ENCODE measurements around the gene HSPB6.
A peak's percentile ranks its signal among the peaks of the same experiment; 100 is the strongest.

HSPB6 gene

GRCh38 chr19:35757749-35758608 is 1.1 kb upstream of the HSPB6 start, which contains the start of gene PROSER3:
TSS of gene PROSER3 (plus strand) at chr19:35758176. CDS start at chr19:35758216, 40 bp downstream.
- no peak for TF ChIP-seq EZH2 (IDR thresholded peaks at IDR 0.05; ENCODE audit: borderline replicate concordance, low read depth, low read length, severe bottlenecking)
- TF ChIP-seq CTCF (IDR thresholded peaks at IDR 0.05; ENCODE audit: borderline replicate concordance, extremely low read depth, low read length, poor library complexity, severe bottlenecking): peak; percentile 3
- Histone ChIP-seq H3K4me1 (ENCODE audit: insufficient read depth, low read length) (peaks cover 26% of the 10 kb centered on the region), H3K27me3 (ENCODE audit: insufficient read depth, low read length, poor library complexity) (no peaks in the 10 kb centered on the region), H3K79me2 (ENCODE audit: insufficient read depth, low read length) (peaks cover 30% of the 10 kb centered on the region), H3K9ac (ENCODE audit: low read depth, low read length) (peak within 1 kb of the TSS; percentile 97), H4K20me1 (ENCODE audit: insufficient read depth, low read length) (peaks cover 22% of the 10 kb centered on the region), H3K36me3 (ENCODE audit: insufficient read depth, low read length) (peaks cover 47% of the 10 kb centered on the region), H2AFZ (ENCODE audit: low read depth, low read length) (peak within 1 kb of the TSS; percentile 98), H3K27ac (ENCODE audit: low read length) (peak within 1 kb of the TSS; percentile 99), H3K9me3 (ENCODE audit: insufficient read depth, low read length, severe bottlenecking) (no peaks in the 10 kb centered on the region), H3K4me3 (ENCODE audit: low read depth in 1 of 2, low read length in 2 of 2) (peak within 1 kb of the TSS; percentile 91 to 95), H3K4me2 (ENCODE audit: insufficient read depth, low read length) (peak within 1 kb of the TSS; percentile 78)
- peak; percentile 100 for DNase-seq
- peak; percentile 97 for ATAC-seq (ENCODE audit: insufficient read depth, low read depth)

GRCh38 chr19:35757231-35757748 is 461 bp upstream of the HSPB6 start:
- H2AFZ ChIP-seq (ENCODE audit: low read depth, low read length): peak overlapping the region; percentile 62
- ATAC-seq (ENCODE audit: insufficient read depth, low read depth): peak; percentile 3; the same call in 2 of the 3 replicates
- H3K9me3 ChIP-seq (ENCODE audit: insufficient read depth, low read length, severe bottlenecking): no peaks in the 10 kb centered on the region
- H3K4me1 ChIP-seq (ENCODE audit: insufficient read depth, low read length): peaks cover 26% of the 10 kb centered on the region
- no peak for DNase-seq
- peaks cover 22% of the 10 kb centered on the region for H4K20me1 ChIP-seq (ENCODE audit: insufficient read depth, low read length)
- peaks cover 30% of the 10 kb centered on the region for H3K79me2 ChIP-seq (ENCODE audit: insufficient read depth, low read length)
- peak overlapping the region; percentile 72 for H3K9ac ChIP-seq (ENCODE audit: low read depth, low read length)
- TF ChIP-seq CTCF (IDR thresholded peaks at IDR 0.05; ENCODE audit: borderline replicate concordance, extremely low read depth, low read length, poor library complexity, severe bottlenecking): no peak
- TF ChIP-seq EZH2 (IDR thresholded peaks at IDR 0.05; ENCODE audit: borderline replicate concordance, low read depth, low read length, severe bottlenecking): no peak
- peak overlapping the region; percentile 30 to 61 for H3K4me3 ChIP-seq (ENCODE audit: low read depth in 1 of 2, low read length in 2 of 2)
- H3K27me3 ChIP-seq (ENCODE audit: insufficient read depth, low read length, poor library complexity): no peaks in the 10 kb centered on the region
- peaks cover 53% of the 10 kb centered on the region for H3K36me3 ChIP-seq (ENCODE audit: insufficient read depth, low read length)
- peak overlapping the region; percentile 88 for H3K27ac ChIP-seq (ENCODE audit: low read length)
- H3K4me2 ChIP-seq (ENCODE audit: insufficient read depth, low read length): peak overlapping the region; percentile 70

- Histone ChIP-seq H3K9me3 (ENCODE audit: insufficient read depth, low read length, severe bottlenecking) (no peaks in the 10 kb centered on the region), H3K79me2 (ENCODE audit: insufficient read depth, low read length) (peaks cover 26% of the 10 kb centered on the region), H2AFZ (ENCODE audit: low read depth, low read length) (no peak overlapping the region), H3K9ac (ENCODE audit: low read depth, low read length) (no peak overlapping the region), H3K27me3 (ENCODE audit: insufficient read depth, low read length, poor library complexity) (no peaks in the 10 kb centered on the region), H3K4me1 (ENCODE audit: insufficient read depth, low read length) (peaks cover 26% of the 10 kb centered on the region), H3K4me3 (ENCODE audit: low read depth in 1 of 2, low read length in 2 of 2) (no peak overlapping the region), H3K36me3 (ENCODE audit: insufficient read depth, low read length) (peaks cover 42% of the 10 kb centered on the region), H3K27ac (ENCODE audit: low read length) (no peak overlapping the region), H3K4me2 (ENCODE audit: insufficient read depth, low read length) (no peak overlapping the region), H4K20me1 (ENCODE audit: insufficient read depth, low read length) (peaks cover 16% of the 10 kb centered on the region)
- no peak for TF ChIP-seq CTCF (IDR thresholded peaks at IDR 0.05; ENCODE audit: borderline replicate concordance, extremely low read depth, low read length, poor library complexity, severe bottlenecking)
- no peak for TF ChIP-seq EZH2 (IDR thresholded peaks at IDR 0.05; ENCODE audit: borderline replicate concordance, low read depth, low read length, severe bottlenecking)
- no peak for ATAC-seq (ENCODE audit: insufficient read depth, low read depth)
- DNase-seq: no peak
These were observed 1.1 kb downstream of the HSPB6 start for GRCh38 chr19:35755550-35756376.

Measured in DND-41 (cell line).